ENCODE measurements around the gene HS6ST3.

The HS6ST3 gene

DNA sequence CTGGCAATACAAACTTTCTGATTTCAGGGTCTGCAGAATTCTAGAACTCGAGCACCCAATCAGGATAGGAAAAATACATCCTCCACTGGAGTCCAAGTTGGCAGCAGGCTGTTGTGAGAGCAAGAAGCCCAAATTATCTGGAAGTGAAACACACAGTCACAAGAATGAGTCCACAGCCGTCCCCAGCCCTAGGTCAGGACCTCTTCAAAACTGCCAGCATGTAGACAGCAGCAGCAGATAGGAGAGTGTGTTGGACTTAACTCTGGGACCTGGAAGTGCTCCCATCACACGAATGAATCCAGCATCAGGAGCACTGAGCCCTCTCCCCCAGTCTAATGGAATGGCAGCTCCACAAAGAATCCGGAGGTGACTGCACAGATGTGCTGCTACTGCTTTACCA is 483.7 kb downstream of the HS6ST3 start:
- DNase-seq, result no peak

DNA sequence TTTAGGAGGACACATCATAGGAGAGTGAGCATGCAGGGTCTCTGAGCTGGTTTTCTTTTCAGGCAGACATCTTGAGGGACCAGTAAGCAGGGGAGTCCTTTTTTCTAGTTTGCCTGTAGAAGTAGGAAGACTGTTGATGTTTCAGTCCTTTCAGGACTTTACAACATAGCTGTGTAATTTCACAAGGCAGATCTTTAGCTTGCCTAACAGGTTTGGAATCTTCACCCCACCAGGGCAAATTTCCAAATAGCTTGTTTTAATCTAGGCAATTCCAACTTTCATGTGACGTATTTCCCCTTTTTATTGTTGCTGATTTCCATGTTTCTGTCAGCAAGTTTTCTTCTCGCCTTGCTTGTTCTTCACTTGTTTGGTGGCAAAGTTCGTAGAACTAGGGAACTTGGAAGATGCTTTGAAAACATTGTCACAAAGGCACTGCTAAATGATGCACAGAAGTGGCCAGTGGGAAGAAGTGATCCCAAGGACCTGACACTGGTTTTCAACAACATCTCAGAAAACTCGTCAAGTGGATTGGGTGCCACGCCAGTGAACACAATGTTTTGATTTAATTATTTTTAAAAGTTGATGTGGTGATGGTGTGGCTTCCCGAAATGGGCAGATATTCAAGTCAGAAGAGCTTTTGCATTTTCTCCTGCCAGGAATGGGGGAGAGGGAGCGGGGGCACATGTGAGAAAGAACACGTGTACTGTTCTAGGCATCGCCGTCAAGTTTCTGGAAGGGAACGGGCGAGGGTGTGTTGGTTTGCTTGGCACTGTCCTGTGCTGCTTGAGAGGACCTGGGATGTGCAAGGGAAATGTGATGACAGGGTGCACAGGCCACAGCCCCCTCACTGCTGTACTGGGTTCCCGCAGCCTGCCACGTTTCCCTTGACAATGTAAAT is 485.8 kb downstream of the HS6ST3 start:
- no peak for DNase-seq

DNA sequence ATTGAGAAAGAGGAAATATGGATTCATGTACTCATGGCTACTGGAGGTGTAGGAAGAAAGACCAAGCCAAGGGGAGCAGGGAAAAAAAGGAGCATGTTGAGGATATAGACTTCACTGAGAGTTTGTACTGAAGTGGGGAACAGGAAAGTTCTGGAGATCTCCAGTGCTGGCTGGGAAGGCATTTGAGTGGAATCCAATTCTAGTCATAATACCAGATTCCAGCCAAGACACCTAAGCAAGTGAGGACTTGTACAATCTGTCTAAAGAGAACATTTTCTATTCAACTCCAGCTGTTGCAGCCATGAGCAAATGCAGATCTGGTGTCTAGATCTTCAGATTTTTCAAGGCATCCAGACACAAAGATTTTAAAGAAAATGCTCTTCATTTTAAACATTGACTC is 491.8 kb downstream of the HS6ST3 start:
- DNase-seq, result no peak

DNA sequence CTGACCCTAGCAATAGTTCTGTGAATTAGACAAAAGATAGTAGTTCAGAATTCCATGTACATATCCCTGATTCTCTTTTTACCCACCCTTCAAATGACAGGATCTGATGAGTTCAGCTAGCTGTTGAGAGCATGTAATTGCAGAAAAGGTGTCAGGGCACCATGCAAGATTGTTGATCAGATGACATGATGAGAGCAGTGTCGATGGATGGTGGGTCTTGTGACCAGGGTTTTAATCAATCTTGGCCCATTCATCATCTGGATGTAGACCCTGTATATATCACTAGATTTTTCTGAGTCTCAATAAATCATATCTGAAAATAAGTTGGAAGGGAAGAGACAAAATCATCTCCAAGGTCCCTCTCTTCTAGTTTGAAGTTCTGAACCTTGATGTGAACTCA is 525.3 kb downstream of the HS6ST3 start:
- DNase-seq, result no peak

DNA sequence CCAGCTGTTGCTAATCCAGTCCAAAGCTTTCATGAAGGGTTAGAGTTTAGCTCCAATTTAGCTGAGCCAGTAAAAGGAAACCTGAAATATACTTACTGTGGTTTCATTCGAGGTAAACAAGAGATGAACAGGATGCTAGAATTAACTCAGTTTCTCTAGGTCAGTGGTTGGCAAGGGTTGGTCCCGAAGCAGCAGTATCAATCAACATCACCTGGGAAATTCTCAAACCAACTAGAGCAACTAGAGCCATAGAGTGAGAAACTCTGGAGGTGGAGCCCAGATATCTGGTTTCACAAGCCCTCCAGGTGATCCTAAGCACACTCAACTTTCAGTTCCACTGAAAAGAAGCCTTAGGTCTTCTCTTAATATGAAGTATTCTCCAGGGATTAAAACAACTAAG is 527.6 kb downstream of the HS6ST3 start:
- DNase-seq, result no peak

DNA sequence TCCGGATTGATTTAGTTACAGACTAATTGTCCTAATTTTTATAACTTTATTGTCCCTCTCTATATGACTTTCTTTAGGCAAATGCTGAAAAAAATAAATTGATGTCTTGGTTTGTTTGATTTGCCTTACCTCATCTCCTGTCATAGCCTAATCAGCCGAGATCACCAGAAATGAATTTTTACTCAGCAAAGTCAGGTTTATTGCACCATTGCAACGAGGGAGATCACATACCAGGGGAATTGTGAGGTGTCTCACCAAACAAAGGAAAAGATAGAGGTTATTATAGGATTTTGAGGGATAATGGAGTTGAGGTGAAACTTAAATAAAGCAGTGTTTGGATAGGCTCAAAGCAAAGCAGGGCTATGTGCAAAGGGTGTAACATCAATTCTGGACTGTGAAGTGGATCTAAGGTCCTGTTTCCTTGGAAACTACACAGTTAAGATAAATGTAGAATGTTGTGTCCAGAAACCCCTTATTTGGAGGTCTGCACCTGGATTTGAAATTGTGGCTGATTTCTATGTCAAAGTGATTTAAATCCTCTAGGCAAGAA is 531.8 kb downstream of the HS6ST3 start:
- no peak for DNase-seq

DNA sequence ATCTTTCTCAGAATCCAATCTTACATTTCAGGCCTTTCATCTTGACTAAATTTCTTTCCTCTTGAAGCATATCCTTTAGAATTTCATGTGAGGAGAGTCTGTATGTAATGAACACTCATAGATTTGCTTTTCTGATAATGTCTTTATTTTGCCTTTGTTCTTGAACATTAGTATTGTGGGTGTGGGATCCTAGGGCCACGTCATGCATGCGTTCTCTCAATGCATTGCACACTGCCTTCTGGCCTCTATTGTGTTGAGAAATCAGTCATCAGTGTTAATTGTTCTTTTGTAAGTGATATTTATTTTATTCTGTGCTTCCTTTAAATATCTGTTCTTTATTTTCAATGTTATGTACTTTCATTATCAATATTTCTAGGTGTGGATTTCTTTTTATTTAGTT is 539.4 kb downstream of the HS6ST3 start:
- DNase-seq, result no peak

DNA sequence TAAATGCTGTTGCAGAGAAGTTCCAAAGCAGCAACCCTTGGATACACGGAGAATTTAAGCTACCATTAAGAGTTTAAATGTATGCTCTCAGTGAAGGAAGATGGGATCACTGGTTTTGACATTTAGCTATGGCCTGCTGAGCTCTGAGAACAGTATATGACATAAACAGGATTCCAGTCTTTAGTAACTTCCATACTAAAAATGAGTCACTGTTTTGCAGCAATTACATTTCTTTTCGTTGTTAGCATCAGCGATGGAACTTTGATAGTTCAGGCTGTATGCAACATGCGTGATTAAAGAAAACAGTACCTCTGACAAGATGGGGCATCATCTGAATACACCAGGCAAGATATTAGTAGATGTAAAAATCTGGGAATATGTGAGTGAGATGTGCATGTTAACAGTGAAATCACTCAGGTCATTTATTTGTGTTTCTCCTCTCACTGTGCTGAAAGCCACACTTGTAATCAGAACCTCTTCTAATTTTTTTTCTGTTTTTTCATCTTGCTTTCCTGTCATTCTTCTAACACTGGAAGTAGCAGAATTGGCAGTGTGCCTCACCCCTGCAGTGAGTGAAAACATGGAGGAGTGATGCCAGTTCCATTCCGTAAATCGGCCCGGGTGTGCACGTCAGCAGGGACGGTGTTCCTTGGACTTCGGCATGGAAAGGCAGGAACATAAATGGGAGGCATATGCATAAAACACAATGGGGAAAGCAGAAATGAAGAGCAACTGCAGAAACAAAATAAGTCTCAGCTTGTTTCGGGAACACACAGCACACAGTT is 542.8 kb downstream of the HS6ST3 start:
- no peak for DNase-seq

DNA sequence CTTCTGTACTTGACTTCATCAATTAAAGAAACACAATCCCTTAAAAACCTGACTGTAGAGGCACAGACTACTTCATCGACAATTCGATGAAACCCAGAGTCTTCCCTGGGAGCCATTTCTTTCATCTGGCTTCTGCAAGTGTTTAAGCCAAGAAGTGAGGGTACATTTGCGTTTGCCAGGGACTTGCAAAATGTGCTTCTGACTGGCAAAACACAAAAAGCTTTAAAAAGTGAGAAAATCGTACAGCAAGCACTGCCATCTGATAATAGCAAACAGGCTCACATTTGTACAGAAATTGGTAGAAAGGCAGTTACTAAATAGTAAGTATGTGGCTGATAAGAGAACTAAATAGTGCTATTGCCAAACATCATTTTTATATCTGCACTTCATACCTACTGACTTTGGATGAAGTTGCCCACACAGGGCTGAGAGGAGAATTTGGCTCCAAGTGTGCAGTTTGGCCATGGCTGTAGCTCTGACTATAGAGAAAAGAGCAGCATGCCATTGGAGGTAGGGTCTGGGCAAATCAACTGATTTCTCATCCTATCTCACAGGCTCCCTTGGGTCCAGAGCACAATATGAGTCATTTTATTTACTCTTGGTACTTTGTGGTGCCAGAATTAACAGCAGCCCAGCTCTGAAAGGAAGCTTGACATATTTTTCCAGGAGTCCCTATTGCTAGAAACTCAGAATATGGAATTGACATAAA is 546.2 kb downstream of the HS6ST3 start:
- no peak for DNase-seq

DNA sequence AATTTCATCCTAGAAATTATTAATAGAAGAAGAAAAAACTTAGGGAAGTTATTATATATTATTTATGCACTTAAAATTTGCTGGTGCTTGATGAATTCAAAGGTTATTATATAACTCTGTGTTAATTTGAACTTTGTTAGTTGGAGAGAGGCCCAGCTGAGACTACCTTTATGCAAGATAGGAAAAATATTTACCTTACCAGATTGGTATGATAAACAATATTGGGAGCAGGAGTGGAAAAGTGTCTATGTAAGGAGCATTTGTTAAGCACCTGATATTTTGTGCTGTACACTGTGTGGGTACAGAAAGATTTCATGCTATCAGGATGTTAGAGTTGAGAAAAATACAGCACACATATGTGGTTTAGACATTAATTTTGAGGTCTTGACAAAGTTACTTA is 547.1 kb downstream of the HS6ST3 start:
- DNase-seq, result no peak

DNA sequence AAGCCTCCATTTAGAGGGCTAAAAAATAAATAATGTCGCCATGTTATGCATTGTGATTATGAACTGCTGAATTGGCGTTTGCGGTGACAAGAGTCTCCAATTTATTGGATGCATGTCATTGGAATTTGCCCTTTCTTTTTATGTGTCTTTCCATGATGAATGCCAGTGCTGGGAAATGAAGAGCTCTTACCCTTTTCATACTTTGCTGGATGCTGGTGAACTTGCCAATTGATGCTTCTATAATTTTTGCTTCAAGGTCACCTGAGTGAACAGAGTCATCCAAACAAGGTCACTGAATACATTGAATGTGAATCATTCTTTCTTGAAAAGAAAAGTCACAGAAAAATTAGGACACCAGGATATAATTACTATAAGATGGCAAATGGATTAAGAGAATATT is 556.2 kb downstream of the HS6ST3 start:
- DNase-seq, result no peak

DNA sequence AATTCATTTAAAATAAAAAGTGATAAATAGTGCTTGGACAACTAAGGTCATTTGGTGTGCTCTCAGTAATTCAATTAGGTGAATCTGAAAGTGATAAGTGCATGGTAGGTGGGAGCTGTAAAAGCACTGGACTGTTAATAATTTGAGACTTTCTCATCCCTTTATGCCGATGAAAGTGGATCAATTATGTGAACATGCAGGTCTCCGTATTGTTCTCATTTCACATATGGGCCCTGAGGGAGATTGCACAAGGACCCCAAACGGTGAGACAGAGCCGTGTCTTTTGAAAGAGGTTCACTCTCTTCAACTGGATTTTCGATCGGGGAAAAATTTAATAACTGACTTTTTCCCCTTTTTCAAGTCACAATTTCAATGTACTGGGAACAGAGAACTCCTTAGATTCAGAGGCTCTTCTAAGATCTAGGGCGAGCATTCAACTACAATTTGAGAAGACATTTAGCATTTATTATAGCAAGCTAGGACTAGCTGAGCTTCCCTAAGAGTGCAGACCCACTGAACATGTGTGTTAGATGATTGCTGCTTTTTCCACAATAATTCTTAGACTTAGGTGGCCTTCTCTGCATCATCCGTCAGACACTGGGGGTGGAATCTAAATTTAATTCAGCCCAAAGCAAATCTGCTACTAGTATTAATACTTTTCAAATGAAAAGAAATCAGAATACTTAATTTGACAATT is 556.8 kb downstream of the HS6ST3 start:
- no peak for DNase-seq

DNA sequence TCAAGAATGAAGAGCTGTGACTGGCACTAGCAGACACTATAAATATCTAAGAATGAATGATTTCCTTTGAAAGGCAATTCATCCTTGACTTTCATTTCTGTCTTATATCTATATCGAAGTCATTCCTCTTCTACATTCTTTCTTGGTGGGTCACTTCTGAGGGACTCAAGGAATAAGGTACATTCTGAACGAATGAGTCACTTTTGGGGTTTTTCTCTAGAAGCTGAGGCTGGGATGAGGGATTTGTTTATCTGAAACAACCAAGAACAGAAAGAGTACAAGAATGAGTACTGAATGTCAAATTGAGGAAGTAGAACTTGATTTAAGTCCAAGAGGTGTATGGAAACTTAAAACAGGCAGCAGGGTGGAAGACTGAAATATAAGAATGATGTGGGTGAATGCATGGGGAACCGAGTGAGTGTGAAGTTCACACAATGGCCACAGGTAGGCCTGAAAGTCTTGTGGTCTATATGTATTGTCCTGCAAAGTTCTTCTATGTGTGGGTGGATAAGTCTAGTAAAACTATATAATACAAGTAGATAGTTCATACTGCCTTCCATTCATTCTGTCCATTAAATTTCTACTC is 560.5 kb downstream of the HS6ST3 start:
- DNase-seq, result no peak

DNA sequence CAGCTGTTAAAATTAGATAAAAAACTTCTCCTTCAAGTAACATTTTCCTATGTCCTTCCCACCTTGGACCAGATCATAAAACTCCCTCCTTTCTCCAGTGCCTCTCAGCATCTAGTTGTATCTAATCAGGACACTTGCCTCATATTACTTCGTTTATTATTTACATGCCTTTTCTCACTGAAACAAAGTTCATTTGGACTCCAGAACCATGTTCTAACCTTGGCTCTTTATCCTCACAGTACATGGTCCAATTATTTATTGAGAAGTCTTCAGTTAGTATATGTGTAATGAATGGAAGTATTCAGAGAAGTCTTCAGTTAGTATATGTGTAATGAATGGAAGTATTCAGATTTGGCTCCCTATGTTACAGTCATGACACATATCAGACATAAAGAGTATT is 561.7 kb downstream of the HS6ST3 start:
- DNase-seq, result no peak

DNA sequence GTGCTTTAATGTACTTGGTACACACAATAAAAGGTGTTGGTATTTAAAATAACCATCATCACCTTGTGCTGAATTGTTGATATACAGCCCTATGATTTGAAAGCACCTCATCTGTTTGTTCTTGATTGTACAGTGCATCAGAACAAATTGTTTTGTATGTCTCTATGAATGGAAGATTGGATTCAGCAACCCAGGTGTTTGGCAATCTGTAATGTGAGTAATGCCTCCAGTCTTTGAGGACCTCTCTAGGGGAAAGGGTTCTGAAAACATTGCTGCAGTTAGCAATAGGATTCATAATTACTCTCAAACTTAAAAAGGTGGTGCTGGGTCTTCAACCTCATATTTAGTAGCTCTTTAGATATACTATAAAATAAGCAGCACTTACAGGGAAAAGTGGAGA is 562.6 kb downstream of the HS6ST3 start:
- DNase-seq, result no peak

DNA sequence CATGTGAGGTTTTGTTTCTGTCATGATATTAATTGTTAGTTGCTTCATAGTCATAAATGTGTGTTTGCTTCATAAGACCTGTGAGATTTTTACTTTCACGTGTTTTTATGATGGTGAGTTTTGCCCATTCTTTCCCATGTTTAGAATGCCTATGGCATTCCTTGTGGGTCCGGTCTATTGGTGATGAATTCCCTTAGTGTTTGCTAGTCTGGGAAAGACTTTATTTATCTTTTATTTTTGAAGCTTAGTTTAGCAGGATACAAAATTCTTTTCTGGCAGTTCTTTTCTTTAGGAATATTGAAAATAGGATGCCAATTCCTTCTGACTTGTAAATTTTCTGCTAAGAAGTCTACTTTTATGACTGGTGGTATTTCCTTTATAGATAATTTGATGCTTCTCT is 571.7 kb downstream of the HS6ST3 start:
- no peak for DNase-seq

DNA sequence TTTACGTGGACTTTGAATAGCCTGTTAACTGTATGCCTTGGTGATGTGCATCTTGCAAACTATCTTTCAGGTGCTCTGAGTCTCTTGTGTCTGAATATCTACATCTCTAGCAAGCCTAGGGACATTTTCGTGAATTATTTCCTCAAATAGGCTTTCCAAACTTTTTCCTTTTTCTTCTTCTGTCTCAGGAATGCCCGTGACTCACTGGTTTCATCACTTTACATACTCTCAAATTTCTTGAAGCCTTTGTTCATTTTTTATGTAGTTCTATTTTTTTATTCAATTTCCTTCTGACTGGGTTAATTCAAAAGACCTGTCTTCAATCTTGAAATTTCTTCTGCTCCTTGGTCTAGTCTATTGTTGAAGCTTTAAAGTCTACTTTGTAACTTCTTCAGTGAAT is 572.1 kb downstream of the HS6ST3 start:
- no peak for DNase-seq

DNA sequence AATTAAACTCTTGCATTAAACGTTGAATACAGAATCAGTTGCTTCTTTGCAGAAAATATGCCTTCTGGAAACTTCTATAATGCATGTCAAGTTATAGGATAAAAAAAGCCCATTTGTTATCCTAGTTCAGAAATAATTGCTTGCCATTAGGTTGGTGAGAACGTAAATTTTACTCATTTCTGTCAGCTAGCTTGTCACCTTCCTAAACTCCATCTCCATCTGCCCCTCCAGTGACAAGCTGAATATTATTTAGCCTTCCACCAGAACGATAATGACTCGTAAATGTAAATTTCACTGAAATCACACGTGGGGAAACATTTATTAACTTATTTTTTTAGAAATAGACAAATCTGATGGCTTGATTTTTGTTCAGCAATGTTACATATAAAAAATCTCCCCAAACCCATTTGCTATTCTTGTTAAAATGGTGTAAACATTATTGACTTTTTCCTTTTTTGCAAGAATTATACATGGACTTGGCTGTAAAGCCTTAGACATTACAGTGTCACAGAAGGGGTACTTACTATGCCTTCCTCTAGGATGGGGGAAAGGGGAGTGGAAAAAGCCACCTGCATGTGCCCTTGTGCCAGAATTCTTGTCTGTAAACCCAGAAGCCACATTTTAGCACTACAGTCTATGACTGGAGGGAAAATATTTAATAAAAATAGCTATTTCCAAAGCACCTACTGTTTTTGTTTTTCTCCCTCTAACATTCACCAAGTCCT is 577.5 kb downstream of the HS6ST3 start:
- DNase-seq, result no peak

DNA sequence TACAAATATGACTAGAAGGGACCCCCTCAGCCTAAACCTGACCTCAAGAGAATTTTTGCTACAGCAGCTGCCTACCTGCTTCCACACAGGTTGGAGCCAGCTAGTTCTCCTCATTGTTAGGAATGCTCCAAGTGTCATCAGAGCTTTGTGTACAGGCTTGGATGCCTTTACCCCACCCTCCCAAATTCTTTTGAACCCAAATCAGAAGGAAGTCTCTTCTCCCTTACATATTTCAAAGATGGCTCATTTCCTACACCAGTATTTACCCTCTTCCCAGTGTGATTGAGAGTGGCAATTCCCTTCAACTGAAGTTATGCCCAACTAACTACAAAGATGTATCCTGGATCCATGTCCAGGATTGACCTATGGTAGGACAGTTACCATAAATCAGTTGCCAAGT is 581.2 kb downstream of the HS6ST3 start:
- no peak for DNase-seq

DNA sequence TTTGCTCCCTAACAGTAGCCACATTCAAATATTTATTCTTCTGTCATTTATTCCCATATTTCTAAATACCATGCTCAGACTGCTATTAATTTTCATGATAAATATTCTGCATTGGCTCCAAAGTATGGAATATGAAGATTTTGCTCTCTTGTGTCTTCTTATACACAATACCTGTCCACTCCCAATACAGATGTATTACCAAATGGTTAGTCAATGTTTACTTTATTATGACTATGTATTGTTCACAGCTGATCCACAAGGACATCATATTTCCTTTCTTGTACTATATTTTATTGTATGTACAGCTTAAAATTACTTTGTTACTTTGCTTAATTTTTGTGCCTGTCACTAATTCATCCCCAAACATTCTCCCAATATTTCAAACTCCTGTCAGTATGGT is 582.1 kb downstream of the HS6ST3 start:
- no peak for DNase-seq

DNA sequence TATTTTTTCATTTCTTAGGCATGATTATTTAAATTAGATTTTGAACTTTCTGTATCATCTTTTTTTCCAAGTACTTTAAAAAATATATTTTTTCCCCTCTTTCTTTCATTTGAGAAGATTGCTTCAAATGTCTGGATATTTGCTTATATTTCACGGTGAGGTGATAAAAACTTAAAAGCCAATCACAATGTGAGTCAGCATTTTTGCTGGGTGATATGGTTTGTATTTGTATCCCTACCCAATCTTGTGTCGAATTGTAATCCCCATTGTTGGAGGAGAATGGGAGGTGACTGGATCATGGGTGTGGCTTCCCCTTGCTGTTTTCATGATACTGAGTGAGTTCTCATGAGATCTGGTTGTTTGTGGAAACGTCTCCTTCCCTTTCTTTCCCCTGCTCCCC is 583.9 kb downstream of the HS6ST3 start:
- no peak for DNase-seq

DNA sequence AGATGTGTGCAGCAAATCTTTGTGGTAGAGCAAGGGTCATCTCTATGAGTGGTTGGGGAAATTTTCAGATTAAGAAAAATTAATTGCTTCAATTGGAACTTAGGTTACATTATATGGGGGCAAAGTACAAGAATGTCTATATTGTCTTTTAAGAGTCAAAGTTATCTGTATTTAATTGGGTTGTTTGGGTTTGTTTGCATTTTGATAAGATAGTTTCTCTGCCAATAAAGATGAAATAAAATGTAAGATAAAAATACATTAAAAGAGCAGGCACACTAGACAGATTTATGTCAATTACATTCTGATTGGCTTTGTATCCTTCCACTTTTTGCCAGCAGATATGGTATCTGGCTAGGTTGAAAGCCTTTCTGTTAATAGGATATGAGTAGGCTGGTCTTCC is 587.1 kb downstream of the HS6ST3 start:
- DNase-seq, result no peak

Measured in GDM1 (cell line).